GM10266 (cell line): ENCODE data around the gene CLIP2.
"Not testable (repeated sequence)": the region's sequence is repeated elsewhere in the genome, so short reads cannot be mapped to it uniquely, and the experiment has no call there.

Experiments used
- DNase-seq: peaks from one replicate; pipeline ENCODE4 v3.0.0; 2012; ENCODE audit errors: extremely low spot score
- CTCF ChIP-seq: IDR thresholded peaks from 2 replicates; pipeline ENCODE4 v1.5.1; 2012; ENCODE audit warnings: mild to moderate bottlenecking, low read depth; ENCODE audit not compliant: control insufficient read depth, insufficient read depth; ENCODE audit errors: missing control alignments

Gene CLIP2

GRCh38 chr7:74404741-74405140 lies 115.5 kb downstream of the CLIP2 start:
- no peak for TF ChIP-seq CTCF
- no peak for DNase-seq

GRCh38 chr7:74405191-74405898 lies 116.1 kb downstream of the CLIP2 start:
- DNase-seq: no peak
- peak; percentile 27 for TF ChIP-seq CTCF

- TF ChIP-seq CTCF: no peak
- DNase-seq: no peak
Measured at GRCh38 chr7:74405899-74406512, 116.8 kb downstream of the CLIP2 start.

- TF ChIP-seq CTCF: no peak
- no peak for DNase-seq
Measured at GRCh38 chr7:74407958-74408357, 118.8 kb downstream of the CLIP2 start.

- TF ChIP-seq CTCF: no peak
- no peak for DNase-seq
Measured at GRCh38 chr7:74409571-74409970, 120.4 kb downstream of the CLIP2 start.

- DNase-seq: no peak
- TF ChIP-seq CTCF: no peak
Measured at GRCh38 chr7:74410772-74411171, 121.6 kb downstream of the CLIP2 start.

GRCh38 chr7:74411571-74411970 lies 122.4 kb downstream of the CLIP2 start:
- DNase-seq: not testable (repeated sequence)
